ENCODE results near the gene AKNA.

The AKNA gene

DNA sequence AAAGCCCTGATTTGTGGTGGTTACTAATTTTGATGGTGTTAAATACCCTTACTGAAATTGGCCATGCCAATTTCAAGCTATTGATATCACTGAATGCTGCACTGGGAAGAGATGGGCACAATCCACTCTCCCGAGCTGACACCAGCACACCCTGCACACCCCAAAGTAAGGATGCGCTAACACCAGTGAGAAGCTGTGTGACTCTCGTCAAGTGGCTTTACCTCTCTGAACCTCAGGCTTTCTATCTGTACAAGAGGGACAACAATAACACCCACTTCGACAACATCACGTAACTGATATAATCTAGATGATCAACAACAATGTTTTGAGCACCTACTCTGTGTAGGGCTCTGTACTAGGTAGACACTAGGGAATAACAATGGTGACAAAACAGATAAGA, 8.0 kb upstream of the AKNA start:
- Histone ChIP-seq H3K27me3 (ENCODE audit: insufficient read depth, low read length) (no peaks in the 10 kb centered on the region), H3K4me1 (ENCODE audit: control insufficient read depth, insufficient read depth, low read length, unreplicated experiment) (no peaks in the 10 kb centered on the region), H3K27ac (ENCODE audit: low read depth, low read length) (no peak overlapping the region), H3K79me2 (ENCODE audit: control insufficient read depth, insufficient read depth, low read length, unreplicated experiment) (no peaks in the 10 kb centered on the region), H2AFZ (ENCODE audit: low read length, unreplicated experiment) (no peak overlapping the region), H3K4me3 (ENCODE audit: low read depth, low read length) (no peak overlapping the region), H3K36me3 (ENCODE audit: insufficient read depth, low read length) (no peaks in the 10 kb centered on the region)

GRCh38 chr9:114395334-114395617, 7.5 kb upstream of the AKNA start:
- Histone ChIP-seq H3K4me3 (ENCODE audit: low read depth, low read length) (no peak overlapping the region), H3K36me3 (ENCODE audit: insufficient read depth, low read length) (no peaks in the 10 kb centered on the region), H3K27me3 (ENCODE audit: insufficient read depth, low read length) (no peaks in the 10 kb centered on the region), H3K4me1 (ENCODE audit: control insufficient read depth, insufficient read depth, low read length, unreplicated experiment) (no peaks in the 10 kb centered on the region), H2AFZ (ENCODE audit: low read length, unreplicated experiment) (no peak overlapping the region), H3K79me2 (ENCODE audit: control insufficient read depth, insufficient read depth, low read length, unreplicated experiment) (no peaks in the 10 kb centered on the region), H3K27ac (ENCODE audit: low read depth, low read length) (no peak overlapping the region)

DNA sequence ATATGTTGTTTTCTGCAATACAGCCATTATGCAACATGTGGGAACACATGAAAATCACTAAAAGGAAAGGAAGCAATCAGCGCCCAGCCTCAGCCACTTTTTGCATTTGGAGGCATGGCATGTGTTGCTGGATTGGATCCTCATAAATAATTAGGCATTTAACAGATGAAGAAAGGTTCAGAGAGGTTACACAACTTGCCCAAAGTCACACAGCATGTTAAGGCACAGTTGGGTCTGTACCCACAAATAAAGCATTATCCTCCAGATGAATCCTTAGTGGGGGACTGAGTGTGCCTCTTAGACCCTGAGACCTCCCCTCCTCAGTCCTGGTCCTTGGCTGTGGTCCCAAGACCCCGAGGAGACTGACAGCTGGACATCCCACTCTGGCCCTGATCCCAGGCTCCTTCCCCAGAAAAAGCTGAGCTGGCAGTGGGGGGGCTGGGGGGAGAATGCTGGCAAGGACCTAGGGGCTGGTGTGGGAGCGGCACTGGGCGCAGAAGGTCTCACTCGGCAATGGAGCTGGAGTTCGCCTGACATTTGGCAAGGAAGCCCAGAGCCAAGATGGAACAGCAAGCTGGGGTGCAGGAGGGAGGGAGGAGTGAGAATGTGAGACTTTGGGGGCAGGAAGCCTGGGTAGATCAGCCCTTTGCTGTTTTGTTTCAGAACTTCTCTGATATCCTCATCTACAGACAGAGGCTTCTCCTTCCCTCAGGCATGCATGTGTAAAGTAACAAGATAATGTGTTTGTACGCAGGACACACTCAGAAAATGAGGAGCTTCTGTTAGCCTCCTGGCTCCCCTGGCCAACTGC, 6.9 kb upstream of the AKNA start:
- Histone ChIP-seq H3K4me1 (ENCODE audit: control insufficient read depth, insufficient read depth, low read length, unreplicated experiment) (no peaks in the 10 kb centered on the region), H3K4me3 (ENCODE audit: low read depth, low read length) (no peak overlapping the region), H2AFZ (ENCODE audit: low read length, unreplicated experiment) (no peak overlapping the region), H3K79me2 (ENCODE audit: control insufficient read depth, insufficient read depth, low read length, unreplicated experiment) (no peaks in the 10 kb centered on the region), H3K27ac (ENCODE audit: low read depth, low read length) (no peak overlapping the region), H3K27me3 (ENCODE audit: insufficient read depth, low read length) (no peaks in the 10 kb centered on the region), H3K36me3 (ENCODE audit: insufficient read depth, low read length) (no peaks in the 10 kb centered on the region)

GRCh38 chr9:114392749-114393112, 4.9 kb upstream of the AKNA start:
- Histone ChIP-seq H3K36me3 (ENCODE audit: insufficient read depth, low read length) (no peaks in the 10 kb centered on the region), H2AFZ (ENCODE audit: low read length, unreplicated experiment) (no peak overlapping the region), H3K27me3 (ENCODE audit: insufficient read depth, low read length) (no peaks in the 10 kb centered on the region), H3K4me1 (ENCODE audit: control insufficient read depth, insufficient read depth, low read length, unreplicated experiment) (peaks cover 9% of the 10 kb centered on the region), H3K4me3 (ENCODE audit: low read depth, low read length) (no peak overlapping the region), H3K27ac (ENCODE audit: low read depth, low read length) (no peak overlapping the region), H3K79me2 (ENCODE audit: control insufficient read depth, insufficient read depth, low read length, unreplicated experiment) (no peaks in the 10 kb centered on the region)

DNA sequence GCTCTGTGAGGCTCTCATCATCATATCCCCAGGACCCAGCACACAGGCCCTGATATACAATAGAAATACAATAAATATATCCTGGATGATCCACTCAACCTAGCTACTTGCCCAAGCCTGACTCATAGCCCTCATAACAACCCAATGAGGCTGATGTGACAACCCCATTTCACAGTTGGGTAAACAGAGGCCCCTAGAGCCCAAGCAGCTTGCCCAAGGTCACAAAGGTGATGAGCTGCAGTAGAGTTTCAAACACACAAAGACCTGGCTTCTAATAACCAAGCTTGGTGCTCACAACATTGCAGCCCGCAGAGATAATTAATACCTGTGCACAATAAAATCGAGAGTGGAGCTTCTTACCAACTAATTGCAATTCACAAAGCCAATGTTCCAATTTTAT, 3.2 kb upstream of the AKNA start:
- Histone ChIP-seq H3K36me3 (ENCODE audit: insufficient read depth, low read length) (no peaks in the 10 kb centered on the region), H3K27me3 (ENCODE audit: insufficient read depth, low read length) (no peaks in the 10 kb centered on the region), H2AFZ (ENCODE audit: low read length, unreplicated experiment) (no peak overlapping the region), H3K4me3 (ENCODE audit: low read depth, low read length) (no peak overlapping the region), H3K27ac (ENCODE audit: low read depth, low read length) (no peak overlapping the region), H3K79me2 (ENCODE audit: control insufficient read depth, insufficient read depth, low read length, unreplicated experiment) (peaks cover 12% of the 10 kb centered on the region), H3K4me1 (ENCODE audit: control insufficient read depth, insufficient read depth, low read length, unreplicated experiment) (peaks cover 20% of the 10 kb centered on the region)

DNA sequence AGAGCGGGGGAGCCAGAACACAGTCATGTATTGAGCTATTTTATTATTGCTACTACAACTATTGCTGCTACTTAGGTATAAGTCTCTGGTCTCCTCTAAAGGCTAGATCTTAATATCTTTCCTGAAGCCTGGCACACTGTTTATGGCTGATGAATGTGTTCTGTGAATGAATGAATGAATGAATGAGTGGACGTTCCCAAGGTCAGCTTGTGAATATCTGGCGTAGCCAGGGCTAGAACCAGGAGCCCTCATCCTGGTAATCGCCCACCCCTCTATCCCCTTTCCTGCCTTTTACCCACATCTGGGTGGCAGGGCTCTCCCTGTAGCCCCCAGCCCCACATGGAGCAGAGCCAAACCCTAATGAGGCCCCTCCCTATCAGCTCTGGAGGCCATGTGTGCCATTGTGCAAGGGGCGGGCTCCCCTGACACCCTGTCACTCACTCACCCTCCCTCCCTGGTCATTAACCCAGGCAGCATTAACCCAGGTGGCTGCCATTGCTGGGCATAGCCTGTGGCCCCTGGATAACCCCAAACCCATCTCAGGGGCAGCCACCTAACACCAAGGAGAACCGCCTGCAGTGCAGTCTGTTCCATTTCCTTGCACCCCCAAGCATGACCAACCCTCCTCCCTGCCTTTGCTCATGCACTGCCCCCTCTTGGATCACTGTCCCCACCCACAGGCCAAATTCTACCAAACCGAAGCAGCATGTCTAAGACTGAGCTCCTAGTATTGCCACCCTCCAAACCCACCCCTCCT, 2.0 kb upstream of the AKNA start:
- no peak overlapping the region for H3K27ac ChIP-seq (ENCODE audit: low read depth, low read length)
- no peak overlapping the region for H3K4me3 ChIP-seq (ENCODE audit: low read depth, low read length)
- peaks cover 30% of the 10 kb centered on the region for H3K4me1 ChIP-seq (ENCODE audit: control insufficient read depth, insufficient read depth, low read length, unreplicated experiment)
- H3K79me2 ChIP-seq (ENCODE audit: control insufficient read depth, insufficient read depth, low read length, unreplicated experiment) = peaks cover 22% of the 10 kb centered on the region
- no peak overlapping the region for H2AFZ ChIP-seq (ENCODE audit: low read length, unreplicated experiment)
- no peaks in the 10 kb centered on the region for H3K36me3 ChIP-seq (ENCODE audit: insufficient read depth, low read length)
- no peaks in the 10 kb centered on the region for H3K27me3 ChIP-seq (ENCODE audit: insufficient read depth, low read length)

GRCh38 chr9:114388764-114389375, 1.1 kb upstream of the AKNA start:
- H3K27ac ChIP-seq (ENCODE audit: low read depth, low read length) = no peak overlapping the region
- no peak overlapping the region for H3K4me3 ChIP-seq (ENCODE audit: low read depth, low read length)
- H3K36me3 ChIP-seq (ENCODE audit: insufficient read depth, low read length) = no peaks in the 10 kb centered on the region
- no peak overlapping the region for H2AFZ ChIP-seq (ENCODE audit: low read length, unreplicated experiment)
- no peaks in the 10 kb centered on the region for H3K27me3 ChIP-seq (ENCODE audit: insufficient read depth, low read length)
- peaks cover 23% of the 10 kb centered on the region for H3K79me2 ChIP-seq (ENCODE audit: control insufficient read depth, insufficient read depth, low read length, unreplicated experiment)
- H3K4me1 ChIP-seq (ENCODE audit: control insufficient read depth, insufficient read depth, low read length, unreplicated experiment) = peaks cover 39% of the 10 kb centered on the region

GRCh38 chr9:114388357-114388682, 538 bp upstream of the AKNA start:
- H2AFZ ChIP-seq (ENCODE audit: low read length, unreplicated experiment) = peak overlapping the region; percentile 42
- peak overlapping the region; percentile 78 for H3K4me3 ChIP-seq (ENCODE audit: low read depth, low read length)
- no peaks in the 10 kb centered on the region for H3K36me3 ChIP-seq (ENCODE audit: insufficient read depth, low read length)
- no peaks in the 10 kb centered on the region for H3K27me3 ChIP-seq (ENCODE audit: insufficient read depth, low read length)
- peaks cover 44% of the 10 kb centered on the region for H3K4me1 ChIP-seq (ENCODE audit: control insufficient read depth, insufficient read depth, low read length, unreplicated experiment)
- peaks cover 24% of the 10 kb centered on the region for H3K79me2 ChIP-seq (ENCODE audit: control insufficient read depth, insufficient read depth, low read length, unreplicated experiment)
- H3K27ac ChIP-seq (ENCODE audit: low read depth, low read length) = peak overlapping the region; percentile 25; the same call in 1 of the 2 replicates

DNA sequence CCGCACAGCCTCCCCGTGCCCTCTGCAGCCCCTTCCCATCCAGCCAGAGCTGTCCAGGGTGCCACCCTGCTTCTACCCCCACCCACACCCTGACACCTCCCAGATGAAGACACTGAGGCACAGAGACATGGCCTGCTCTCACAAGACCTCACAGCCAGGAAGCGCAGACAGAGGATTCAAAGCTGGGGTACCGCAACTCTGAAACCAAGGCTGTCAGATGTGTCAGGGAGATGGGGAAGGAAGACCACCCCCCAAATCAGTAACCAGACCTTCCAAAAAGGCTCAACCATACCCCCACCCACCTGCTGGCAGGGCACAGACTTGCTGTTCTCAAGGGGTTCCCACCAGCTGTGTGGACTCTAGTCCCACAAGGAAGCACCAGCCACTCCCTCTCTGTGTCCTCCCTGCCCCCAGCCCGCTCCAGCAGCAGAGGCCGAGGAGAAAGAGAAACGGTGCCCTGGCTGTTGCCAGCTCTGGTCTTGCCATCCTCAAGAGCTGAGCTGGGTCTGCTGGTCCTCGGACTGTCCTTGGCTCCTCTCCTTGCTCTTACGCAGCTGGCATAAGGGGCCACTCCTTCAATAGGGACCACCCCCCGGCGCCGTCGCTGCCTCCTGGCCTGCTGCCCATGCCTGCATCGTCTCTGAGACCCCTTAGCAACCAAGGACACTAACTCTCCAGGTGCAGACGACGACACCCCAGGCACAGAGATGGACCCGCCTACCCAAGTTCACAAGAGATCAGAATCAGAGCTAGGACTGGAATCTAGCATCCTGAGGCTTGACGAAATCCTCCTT, 699 bp downstream of the AKNA start:
- Histone ChIP-seq H3K36me3 (ENCODE audit: insufficient read depth, low read length) (no peaks in the 10 kb centered on the region), H3K27ac (ENCODE audit: low read depth, low read length) (peak overlapping the region; percentile 25), H2AFZ (ENCODE audit: low read length, unreplicated experiment) (peak overlapping the region; percentile 42), H3K4me1 (ENCODE audit: control insufficient read depth, insufficient read depth, low read length, unreplicated experiment) (peaks cover 55% of the 10 kb centered on the region), H3K4me3 (ENCODE audit: low read depth, low read length) (peak overlapping the region; percentile 78), H3K27me3 (ENCODE audit: insufficient read depth, low read length) (no peaks in the 10 kb centered on the region), H3K79me2 (ENCODE audit: control insufficient read depth, insufficient read depth, low read length, unreplicated experiment) (peaks cover 32% of the 10 kb centered on the region)

- Histone ChIP-seq H3K27me3 (ENCODE audit: insufficient read depth, low read length) (no peaks in the 10 kb centered on the region), H3K27ac (ENCODE audit: low read depth, low read length) (peak overlapping the region; percentile 66), H3K4me1 (ENCODE audit: control insufficient read depth, insufficient read depth, low read length, unreplicated experiment) (peaks cover 55% of the 10 kb centered on the region), H3K79me2 (ENCODE audit: control insufficient read depth, insufficient read depth, low read length, unreplicated experiment) (peaks cover 35% of the 10 kb centered on the region), H3K36me3 (ENCODE audit: insufficient read depth, low read length) (no peaks in the 10 kb centered on the region), H3K4me3 (ENCODE audit: low read depth, low read length) (peak overlapping the region; percentile 78), H2AFZ (ENCODE audit: low read length, unreplicated experiment) (no peak overlapping the region)
Measured at GRCh38 chr9:114386361-114386885, 1.4 kb downstream of the AKNA start.

Measured in ACC112 (cell line).